ENCODE results near the gene PPP1R1A.

- TF ChIP-seq POLR2A (IDR thresholded peaks at IDR 0.05; ENCODE audit: extremely low read depth, insufficient read length) (no peak), MYC (IDR thresholded peaks at IDR 0.05; ENCODE audit: low read depth, low read length) (no peak)
Observed at GRCh38 chr12:54571193-54572188, 17.0 kb downstream of the PPP1R1A start.
